Activated T-cell treated with anti-CD3 and anti-CD28 coated beads, Interleukin-2, amount 50 U/mL, for 1 hour (primary cell): Measurements from ENCODE around the gene RNF157.
"Not testable (repeated sequence)": the region's sequence is repeated elsewhere in the genome, so short reads cannot be mapped to it uniquely, and the experiment has no call there.

Experiments
- DNase-seq: peaks from one replicate; pipeline ENCODE4 v3.0.0-alpha.2; 2020

Gene RNF157

DNA sequence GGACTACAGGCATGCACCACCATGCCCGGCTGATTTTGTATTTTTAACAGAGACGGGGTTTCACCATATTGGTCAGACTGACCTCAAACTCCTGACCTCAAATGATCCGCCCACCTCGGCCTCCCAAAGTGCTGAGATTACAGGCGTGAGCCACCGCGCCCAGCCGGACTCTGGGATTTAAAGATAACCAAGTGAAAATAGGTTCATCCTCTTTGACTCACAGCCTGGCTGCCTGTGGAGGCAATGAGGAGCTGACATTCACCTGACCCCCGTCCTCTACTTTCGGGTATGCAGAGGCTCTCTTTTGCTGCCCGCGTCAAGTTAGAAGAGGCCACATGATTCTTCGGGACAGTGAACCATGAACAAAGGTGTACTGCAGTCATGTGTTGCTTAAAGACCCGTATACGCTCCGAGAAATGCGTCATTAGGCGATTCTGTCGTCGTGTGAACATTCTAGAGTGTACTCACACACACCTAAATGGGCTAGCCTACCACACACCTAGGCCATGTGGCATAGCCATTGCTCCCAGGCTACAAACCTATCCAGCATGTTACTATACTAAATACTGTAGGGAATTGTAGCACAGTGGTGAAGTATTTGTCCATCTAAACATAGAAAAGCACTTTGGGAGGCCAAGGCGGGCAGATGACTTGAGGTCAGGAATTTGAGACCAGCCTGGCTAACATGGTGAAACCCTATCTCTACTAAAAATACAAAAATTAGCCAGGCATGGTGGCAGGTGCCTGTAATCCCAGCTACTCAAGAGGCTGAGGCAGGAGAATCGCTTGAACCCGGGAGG lies 12.9 kb upstream of the RNF157 start:
- peak; percentile 9 for DNase-seq

DNA sequence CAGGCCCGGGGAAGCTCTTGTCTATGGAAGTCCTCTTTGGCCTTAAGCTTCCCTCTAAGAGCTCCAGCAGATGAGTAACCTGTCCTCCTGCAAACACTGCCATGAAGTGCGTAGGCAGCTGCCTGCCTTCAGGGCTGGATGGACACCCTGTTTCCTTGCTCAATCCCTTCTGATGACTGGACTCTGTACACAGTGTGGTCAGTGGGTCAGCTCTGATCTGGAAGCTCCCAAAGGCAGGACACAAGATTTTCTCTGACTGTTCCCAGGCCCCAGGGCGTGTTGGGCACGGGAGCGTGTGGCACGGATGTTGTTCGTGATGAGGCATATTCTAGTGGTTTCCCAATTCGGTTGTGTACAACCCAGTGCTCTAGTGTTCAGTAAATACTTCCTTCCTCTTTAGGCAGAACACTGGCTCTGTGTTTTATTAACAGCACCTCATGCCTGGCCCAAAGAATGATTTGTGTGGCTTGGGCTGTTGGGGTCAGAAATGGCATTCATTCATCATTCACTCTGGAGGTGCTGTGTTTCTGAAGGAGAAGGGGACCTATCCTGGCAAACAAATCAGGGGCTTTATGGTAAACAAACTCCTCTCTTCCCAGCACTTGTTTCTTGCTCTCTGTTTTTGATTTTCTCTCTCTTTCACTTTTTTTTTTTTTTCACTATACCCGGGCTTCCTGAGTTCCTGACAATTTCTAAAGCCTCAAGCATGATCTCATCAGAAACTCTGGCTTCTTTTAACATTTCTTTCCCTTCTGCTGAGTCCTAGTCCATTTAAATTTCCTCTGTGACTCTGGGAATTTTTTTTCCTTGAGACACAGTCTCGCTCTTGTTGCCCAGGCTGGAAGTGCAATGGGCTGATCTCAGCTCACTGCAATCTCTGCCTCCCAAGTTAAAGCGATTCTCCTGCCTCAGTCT lies 12.0 kb upstream of the RNF157 start:
- DNase-seq: no peak

DNA sequence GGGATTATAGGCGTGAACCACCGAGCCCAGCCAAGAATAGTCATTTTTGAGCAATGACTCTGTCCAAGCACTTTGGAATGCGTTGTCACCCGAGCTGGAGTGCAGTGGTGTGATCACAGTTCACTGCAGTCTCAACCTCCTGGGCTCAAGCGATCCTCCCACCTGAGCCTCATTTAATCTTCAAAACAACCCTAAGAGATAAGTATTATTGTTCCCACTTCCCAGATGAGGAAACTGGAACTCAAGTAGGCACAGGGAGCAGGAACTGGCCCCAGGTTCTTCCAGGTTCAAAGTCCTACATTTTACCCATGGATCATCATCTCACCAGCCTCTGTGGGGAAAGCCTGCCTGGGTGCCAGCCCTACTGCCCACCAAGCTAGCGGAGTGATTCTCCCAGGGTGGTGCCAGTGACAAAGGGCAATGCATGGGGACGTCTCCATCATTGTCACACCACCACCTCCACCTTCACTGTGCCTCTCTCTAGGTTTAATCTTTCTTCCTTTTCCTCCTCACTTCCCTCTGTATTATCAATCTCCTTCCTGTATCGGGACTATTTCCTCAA lies 11.3 kb upstream of the RNF157 start:
- DNase-seq: peak; percentile 11

DNA sequence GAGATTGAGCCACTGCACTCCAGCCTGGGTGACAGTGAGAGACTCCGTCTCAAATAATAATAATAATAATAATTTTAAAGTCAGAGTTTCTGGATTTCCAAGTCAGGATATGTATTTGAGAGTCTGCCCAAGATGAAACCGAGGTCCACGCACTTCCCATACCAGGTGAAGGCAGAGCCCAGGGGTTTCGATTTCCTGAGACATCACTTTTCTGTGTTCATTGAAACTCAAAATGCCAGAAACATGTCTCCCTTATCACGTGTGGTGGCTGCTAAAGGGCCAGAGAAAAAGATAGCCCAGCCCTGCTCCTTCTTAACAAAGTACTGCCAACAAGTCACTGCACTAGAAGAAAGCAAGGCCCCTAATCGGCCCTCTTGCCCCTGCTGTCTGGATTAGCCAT lies 9.8 kb upstream of the RNF157 start:
- DNase-seq: no peak

DNA sequence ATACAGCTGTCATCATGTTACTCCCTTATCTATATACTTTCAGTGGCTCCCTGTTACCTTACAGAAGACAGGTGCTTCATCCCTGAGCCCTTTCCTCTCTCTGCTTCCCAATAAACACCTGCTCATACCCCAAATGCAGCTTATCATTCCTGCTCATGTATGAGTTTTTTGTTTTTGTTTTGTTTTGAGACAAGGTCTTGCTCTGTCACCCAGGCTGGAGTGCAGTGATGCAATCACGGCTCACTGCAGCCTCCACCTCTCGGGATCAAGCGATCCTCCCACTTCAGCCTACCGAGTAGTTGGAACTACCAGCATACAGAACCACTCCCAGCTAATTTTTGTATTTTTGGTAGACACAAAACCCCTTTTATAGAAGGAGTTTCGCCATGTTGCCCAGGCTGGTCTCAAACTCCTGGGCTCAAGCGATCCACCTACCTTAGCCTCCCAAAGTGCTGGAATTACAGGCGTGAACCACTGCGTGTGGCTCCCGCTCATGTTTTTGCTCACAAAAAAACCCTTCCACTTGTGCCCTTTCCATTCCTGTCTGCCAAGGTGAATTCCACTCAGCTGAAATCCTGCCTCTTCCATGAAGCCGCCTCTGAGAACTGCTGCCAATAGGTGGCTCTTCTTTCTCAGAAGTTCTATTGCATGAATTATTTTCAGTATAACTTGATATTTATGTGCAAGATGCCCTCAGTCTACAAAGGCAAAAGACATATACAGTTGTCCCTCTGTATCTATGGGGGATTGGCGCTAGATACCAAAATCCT lies 7.9 kb upstream of the RNF157 start:
- no peak for DNase-seq

DNA sequence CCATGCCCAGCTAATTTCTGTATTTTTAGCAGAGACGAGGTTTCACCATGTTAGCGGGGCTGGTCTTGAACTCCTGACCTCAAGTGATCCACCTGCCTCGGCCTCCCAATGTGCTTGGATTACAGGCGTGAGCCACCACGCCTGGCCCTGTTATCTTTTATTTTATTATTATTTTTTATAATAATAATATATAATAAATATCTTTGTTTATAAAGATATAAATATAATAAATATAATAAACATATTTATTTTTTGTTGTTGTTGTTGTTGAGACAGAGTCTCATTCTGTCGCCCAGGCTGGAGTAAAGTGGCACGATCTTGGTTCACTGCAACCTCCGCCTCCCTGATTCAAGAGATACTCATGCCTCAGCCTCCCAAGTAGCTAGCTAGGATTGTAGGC lies 7.0 kb upstream of the RNF157 start:
- DNase-seq: no peak

DNA sequence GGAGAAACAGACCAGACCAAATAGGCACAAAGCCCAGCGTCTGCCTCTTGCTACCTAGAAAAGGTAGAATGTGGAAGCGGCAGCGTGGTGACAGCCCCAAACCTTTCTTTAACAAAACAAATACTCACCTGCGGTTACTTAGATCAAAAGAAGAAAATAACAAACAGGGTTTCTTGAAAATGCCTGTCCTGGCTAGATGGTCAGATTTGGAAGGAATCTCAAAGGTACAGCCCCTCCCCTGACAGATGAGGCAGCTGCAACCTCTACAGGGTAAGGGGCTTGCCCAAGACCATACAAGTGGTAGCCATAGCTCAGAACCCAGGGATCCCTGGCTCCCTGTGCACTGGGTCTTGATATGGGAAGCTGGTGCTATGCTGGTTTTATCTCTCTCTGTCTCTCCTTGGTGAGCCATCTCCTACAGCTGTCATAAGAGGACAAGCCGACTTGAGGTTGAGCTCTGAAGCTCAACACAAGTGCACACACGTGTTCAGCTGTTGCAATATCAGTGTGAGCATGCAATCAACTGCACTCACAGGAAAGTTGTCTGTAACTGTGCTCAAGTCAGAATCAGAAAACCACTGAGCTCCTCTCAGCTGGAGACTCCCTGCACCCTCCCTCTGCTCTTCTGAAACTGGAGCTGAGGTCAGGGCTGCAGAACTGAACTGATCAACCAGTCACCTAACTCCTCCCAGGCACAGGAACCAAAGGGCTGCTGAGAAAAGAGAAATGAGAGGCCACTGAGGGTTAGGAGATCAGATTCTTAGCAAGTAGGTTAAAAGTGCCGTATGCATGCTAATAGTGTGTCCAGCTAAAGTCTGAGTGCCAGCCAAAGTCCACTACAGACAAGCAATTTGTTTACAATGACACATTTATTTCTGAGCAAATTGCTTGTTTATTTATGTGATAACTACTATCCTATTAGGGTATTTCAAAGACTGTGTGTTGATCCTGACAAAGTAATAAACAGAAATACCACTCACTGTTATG lies 6.1 kb upstream of the RNF157 start:
- DNase-seq: no peak

DNA sequence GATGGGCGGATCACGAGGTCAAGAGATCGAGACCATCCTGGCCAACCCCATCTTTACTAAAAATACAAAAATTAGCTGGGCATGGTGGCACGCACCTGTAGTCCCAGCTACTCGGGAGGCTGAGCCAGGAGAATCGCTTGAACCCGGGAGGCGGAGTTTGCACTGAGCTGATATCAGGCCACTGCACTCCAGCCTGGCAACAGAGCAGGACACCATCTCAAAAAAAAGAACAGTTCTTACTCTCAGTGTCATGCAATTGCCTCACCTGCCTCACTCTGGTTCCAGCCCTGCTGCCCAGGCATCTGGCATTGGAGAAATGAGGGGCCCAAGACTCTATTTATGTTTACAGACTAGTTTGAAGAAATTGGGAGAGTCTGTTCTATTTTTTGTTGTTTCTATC lies 4.4 kb upstream of the RNF157 start:
- not testable (repeated sequence) for DNase-seq

DNA sequence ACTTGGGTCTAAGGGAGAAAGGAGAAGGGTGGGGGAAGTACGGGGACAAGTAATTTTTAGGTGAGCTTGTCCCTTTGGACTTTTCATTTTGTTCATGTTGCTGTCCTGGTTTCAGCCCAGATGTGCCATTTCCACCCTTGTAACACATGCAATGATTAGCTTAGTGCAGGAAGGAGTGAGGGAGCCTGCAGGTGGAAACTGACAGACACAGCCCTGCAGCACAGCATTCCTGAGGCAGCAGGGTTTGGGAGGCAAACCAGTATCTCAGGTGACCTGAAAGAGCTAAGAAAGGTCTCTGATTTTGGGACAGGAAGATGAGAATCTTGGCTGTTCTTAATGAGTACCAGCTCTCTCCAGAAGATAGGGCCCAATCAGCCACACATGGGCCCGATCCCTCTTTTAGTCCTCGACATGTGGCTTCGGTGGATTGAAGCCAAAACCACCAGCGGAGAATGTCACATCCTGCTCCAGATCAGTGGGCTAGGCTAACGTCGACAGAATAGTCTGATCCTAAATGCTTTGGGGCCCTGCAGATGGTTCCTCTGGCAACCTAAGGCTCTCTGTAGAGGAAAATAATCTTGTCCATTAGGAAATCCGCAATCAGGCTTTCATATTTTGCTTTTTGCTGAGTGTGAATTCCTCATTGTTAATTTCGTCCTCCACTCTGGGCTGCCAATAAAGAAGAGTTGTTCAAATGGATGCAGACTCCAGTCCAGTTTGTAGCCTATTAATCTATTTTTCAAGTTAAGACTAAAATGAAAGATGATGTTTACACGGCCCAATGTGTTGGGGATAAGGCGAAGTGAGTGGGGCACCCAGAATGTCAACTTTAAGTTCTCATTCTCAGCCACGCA lies 3.8 kb upstream of the RNF157 start:
- DNase-seq: no peak

DNA sequence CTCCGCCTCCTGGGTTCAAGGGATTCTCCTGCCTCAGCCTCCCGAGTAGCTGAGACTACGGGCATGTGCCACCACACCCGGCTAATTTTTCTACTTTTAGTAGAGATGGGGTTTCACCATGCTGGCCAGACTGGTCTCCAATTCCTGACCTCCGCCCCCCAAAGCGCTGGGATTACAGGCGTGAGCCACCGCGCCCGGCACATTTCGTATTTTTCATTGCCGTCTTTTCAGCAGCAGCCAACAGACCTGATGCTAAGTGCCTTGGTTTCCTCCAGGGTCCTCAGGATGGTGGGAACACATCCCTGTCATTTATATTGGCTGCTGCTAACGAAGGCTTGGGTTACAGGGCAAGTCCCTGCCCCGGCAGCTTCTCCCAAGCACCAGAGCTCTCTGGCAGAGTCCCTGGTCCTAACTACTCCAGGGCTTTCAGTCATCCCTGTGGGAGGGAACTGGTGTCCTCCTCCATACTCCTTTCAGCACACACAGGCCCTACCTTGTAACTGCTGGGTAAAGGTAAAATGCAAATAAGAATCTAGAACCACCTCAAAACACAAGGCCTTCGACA lies 1.5 kb upstream of the RNF157 start:
- DNase-seq: no peak

DNA sequence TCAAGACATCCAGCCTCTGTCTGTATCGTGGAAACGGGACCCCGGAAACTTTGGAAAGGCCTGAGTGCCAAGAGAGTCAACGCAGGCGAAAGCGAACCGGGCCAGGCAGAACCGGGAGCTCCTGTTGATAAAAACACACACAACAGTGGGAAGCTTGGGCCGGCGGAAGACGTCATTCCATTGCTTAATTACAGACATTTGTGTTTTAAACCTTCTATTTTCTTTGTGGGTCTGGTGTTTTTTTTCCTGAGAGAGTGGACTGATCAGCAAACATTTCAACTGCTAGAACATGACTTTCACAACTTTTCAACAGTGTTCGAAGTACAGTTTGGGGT lies 878 bp upstream of the RNF157 start:
- no peak for DNase-seq

DNA sequence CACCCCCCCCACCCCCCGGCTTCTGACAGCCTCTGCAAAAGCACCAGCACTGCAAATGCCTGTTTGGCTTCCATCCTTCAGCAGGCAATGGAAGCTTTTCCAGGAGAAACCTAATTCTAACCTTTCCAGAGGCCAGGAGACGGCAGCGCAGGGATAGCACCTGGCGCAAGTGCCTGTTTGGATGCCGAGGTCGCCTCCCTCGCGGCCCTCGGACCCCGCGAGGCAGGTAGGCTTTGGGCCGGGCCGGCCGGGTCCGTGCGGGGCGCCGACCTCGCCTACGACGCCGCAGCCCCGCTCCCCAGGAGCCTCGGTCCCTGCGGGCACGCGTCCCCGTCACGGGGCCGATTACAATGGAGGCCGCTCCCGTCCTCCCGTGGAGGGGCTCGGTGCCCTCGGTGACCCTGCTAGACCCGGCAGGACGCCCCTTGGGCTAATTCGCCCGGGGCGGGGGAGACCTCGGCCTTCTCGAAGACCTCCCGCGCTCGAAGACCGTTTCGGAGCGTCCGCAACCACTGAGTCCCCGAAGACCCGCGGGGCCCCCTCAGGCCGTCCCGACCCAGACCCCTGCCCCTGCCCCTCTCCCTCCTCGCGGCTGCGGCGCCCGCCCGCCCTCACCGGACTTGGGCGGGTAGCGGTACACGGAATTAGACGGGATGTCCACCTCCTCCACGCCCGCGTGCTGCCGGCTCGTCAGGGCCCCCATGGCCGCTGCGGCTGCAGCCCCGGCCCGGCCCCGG lies 587 bp downstream of the RNF157 start:
- DNase-seq: peak; percentile 42

DNA sequence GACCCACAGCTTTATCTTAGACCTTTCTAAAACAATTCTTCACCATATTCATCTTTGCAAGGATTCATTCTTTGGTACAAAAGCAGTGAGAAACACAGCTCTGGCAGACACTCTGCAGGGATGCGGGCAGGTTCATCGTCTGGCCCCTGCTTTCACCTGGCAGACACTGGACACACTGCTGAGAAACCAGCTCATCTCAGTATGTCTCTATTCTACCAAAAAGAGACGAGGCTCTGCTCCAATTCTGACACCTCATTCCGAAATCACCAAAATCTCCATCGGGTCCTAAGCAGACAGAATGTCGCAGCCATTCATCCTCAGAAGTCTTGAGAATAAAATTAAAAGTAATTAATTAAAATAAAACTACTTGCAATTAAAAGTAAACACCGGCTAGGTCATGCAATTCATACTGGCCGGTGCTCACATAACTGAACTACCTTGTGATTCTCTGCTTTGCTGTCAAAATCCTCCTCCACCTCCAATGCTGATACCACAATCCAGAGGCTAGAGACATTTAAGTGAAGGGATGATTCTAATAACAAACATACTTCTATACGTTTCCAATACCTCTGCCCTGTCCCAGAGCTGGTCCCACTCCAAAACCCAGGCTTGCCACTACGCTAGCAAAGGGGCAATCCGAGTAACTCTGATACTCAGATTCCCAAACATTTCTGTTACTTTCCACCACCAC lies 1.3 kb downstream of the RNF157 start:
- DNase-seq: no peak

DNA sequence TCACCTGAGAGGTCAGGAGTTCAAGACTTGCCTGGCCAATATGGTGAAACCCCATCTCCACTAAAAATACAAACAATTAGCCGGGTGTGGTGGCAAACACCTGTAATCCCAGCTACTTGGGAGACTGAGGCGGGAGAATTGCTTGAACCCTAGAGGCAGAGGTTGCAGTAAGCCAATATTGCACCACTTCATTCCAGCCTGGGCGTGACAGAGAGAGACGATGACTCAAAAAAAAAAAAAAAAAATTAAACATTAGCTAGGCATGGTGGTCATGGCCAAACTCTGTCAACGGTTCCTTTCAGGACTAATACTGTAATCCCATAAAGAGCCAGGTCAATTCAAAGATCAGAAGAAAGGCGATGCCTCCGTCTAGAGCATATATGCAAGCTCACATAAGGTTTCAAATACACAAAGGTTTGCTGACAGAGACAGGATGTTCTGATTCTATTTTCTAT lies 2.4 kb downstream of the RNF157 start:
- DNase-seq: no peak

DNA sequence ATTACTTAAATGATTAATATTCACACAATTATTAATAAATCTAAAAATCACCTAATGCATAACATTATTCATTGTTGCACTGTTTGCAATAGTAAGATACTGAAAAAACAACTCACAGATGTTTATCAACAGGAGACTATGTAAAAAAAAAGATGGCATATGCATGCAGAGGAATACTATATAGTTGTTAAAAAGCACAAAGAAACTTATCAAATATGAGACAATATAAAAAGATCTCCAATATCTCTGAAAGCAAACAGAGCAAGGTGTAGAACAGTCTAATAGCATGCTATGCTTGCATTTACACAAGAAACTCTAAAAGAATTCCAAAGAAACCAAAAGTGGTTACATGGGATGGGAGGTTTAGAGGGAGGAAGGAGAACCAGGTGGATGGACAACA lies 3.7 kb downstream of the RNF157 start:
- DNase-seq: no peak

DNA sequence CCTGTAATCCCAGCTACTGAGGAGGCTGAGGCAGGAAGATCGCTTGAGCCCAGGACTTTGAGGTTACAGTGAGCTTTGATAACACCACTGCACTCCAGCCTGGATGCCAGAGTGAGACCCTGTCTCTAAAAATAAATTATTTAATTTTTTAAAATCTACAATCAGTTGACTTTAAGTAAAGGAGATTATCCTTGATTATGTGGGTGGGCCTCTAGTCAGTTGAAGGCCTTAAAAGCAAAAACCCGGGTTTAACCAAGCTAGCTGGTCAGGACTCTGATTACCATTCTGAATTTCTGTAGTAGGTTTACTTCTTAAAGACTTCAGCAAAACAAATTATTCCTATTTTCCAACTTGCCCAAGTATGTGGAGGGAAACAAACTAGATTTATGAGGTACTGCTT lies 4.4 kb downstream of the RNF157 start:
- no peak for DNase-seq

DNA sequence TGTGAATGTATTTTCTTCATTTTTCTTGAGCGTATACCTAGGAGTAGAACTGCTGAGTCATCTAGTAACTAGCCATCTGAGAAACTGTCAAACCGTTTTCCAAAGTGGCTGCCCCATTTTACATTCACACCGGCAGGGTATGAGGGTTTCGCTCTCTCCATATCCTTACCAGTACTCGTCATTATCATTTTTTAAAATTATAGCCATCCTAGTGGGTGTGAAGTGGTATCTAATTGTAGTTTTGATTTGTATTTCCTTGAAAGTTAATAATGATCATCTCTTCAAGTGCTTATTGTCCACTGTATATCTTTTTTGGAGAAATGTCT lies 6.0 kb downstream of the RNF157 start:
- DNase-seq: no peak

DNA sequence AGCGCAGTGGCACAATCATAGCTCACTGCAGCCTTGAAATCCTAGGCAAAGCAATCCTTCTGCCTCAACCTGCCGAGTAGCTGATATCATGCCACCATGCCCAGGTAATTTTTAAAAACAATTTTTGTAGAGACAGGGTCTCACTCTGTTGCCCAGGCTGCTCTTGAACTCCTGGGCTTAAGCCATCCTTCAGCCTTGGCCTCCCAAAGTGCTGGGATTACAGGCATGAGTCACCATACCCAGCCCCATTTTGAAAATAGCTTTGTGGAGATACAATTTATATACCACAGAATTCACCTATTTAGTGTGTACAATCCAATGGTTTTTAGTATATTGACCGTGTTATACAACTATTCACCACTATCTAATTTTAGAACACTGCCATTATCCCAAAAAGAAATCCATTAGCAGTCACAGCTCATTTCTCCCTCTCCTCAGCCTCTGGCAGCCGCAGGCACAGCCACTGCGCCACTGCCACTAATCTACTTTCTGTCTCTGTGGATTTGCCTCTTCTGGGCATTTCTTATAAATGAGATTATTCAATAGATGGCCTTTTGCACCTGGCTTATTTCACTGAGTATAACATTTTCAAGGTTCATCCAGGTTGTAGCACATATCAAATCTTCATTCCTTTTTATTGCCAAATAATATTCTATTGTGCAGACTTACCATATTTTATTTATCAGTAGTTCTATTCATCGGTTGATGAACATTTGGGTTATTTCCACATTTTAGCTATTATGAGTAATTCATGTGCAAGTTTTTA lies 6.5 kb downstream of the RNF157 start:
- DNase-seq: no peak
